ENCODE results near the gene PHACTR3.

PHACTR3 gene

DNA sequence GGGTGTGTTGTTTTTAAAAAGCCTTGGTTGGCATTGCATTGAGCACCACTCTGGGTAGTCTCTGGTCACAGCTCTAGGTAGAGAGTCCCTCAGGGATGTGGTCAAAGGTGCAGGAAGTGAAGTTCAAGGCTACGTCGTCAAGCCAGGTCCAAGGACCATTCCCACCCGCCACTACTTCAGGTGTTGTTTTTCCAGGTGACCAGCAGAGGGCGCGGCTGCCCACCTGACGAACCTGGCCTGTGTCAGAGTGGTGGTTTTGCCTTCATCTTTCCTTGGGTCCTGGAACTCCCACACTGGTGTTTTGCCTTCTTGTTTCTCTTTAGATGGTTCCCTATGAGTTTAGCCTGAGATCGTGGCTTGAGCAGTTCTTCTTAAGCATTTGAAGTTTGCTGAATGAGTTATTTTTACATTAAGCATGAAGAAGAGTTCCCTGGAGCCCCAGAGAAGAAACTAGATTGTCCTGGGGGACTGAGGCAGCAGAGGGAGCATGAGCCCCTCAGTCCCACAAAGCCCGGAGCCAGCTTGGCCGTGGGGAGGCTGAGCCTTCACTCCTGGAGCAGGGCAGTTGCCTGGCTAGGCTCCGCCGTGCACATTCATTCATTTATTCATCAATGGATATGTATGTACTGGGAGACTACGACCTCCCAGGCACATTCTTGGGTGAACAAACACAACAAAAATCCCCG is 5.6 kb upstream of the PHACTR3 start:
- Histone ChIP-seq H3K4me3 (ENCODE audit: low read length) (no peak overlapping the region), H3K36me3 (ENCODE audit: insufficient read depth, low read length) (no peaks in the 10 kb centered on the region), H3K9ac (ENCODE audit: low read depth, low read length) (no peak overlapping the region), H3K27ac (ENCODE audit: low read depth, low read length) (no peak overlapping the region), H3K27me3 (ENCODE audit: insufficient read depth, low read length) (peaks cover 57% of the 10 kb centered on the region), H3K9me3 (ENCODE audit: insufficient read depth, low read depth, low read length) (peaks cover 2% of the 10 kb centered on the region; the same call in 1 of the 2 replicates), H3K4me1 (ENCODE audit: insufficient read depth, low read length) (no peaks in the 10 kb centered on the region)
- WGBS = 33% methylated on average over 11 of the region's 13 CpGs

DNA sequence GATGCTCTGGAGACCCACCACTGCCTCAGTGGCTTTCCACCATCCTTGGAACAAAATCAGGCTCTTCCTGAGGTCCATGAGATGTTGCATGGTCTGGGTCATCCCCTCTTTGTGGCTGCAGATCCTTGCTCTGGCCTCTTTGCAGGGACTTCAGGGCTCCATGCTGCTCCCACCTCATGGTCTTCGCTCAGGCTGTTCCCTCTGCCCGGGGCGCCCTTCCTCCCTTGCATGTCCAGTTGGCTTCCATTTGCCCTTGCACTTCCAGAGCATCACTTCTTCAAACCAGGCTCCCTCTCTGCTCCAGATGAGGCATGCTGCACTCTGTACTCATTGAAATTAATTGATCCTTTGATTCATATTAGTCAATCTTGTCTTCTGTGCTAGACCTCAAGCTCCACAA is 4.4 kb upstream of the PHACTR3 start:
- H3K36me3 ChIP-seq (ENCODE audit: insufficient read depth, low read length) = no peaks in the 10 kb centered on the region
- no peaks in the 10 kb centered on the region for H3K4me1 ChIP-seq (ENCODE audit: insufficient read depth, low read length)
- H3K4me3 ChIP-seq (ENCODE audit: low read length) = no peak overlapping the region
- H3K27me3 ChIP-seq (ENCODE audit: insufficient read depth, low read length) = peaks cover 61% of the 10 kb centered on the region
- WGBS = 85% methylated on average over 3 of the region's 3 CpGs
- no peaks in the 10 kb centered on the region for H3K9me3 ChIP-seq (ENCODE audit: insufficient read depth, low read depth, low read length)
- no peak overlapping the region for H3K9ac ChIP-seq (ENCODE audit: low read depth, low read length)
- H3K27ac ChIP-seq (ENCODE audit: low read depth, low read length) = no peak overlapping the region

DNA sequence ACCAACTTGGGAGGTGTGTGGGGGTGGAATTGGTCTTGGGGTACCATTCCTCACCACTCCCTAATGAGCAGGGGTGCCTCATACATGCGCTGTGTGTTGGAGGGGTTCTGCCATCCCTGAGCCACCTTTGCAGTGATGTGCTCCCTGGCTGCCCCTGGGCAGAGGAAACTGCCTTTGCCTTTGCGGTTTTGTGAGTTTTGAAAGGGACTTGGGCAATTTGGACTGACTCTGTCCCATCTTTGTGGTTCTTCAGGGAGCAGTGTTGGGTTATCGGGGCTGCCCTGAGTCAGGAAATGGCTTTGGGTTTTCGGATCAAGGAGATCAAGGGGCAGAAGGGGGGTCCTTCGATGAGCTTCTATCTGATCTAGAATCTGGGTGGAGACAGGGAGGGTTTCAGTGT is 3.9 kb upstream of the PHACTR3 start:
- Histone ChIP-seq H3K4me1 (ENCODE audit: insufficient read depth, low read length) (no peaks in the 10 kb centered on the region), H3K27me3 (ENCODE audit: insufficient read depth, low read length) (peaks cover 67% of the 10 kb centered on the region)

DNA sequence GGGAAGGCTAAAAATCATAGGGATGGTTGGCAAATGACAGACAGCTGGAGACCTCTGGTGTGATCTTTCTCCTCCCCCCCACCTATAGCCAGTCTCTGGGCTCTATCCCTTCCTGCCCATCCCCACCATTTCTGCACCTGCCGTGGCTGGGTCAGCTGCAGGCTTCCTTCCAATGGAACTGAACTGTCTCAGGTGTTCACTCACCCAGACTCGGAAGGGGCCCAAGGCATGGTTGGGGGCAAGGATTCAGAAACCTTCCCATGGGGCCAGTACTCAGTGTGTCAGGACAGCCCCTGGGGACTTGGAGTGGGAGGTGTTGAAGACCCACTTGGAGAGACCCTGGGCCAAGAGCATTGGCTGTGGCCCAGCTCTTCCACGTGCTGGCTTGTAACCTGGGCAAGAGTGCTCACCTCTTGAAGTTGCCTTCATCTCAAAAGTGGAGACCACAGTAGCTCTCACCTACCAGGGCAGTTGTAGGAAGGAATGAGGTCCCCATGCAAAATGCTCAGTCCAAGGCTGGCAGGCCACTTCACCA is 1.7 kb upstream of the PHACTR3 start:
- H3K4me1 ChIP-seq (ENCODE audit: insufficient read depth, low read length) = no peaks in the 10 kb centered on the region
- no peaks in the 10 kb centered on the region for H3K36me3 ChIP-seq (ENCODE audit: insufficient read depth, low read length)
- H3K9me3 ChIP-seq (ENCODE audit: insufficient read depth, low read depth, low read length) = no peaks in the 10 kb centered on the region
- no peak overlapping the region for H3K4me3 ChIP-seq (ENCODE audit: low read length)
- no peak overlapping the region for H3K9ac ChIP-seq (ENCODE audit: low read depth, low read length)
- no peak overlapping the region for H3K27ac ChIP-seq (ENCODE audit: low read depth, low read length)
- H3K27me3 ChIP-seq (ENCODE audit: insufficient read depth, low read length) = peaks cover 83% of the 10 kb centered on the region
- 71% methylated on average over 3 of the region's 3 CpGs for WGBS

More for the DNA sequence above, 3.9 kb upstream of the PHACTR3 start:
- Histone ChIP-seq H3K4me3 (ENCODE audit: low read length) (no peak overlapping the region), H3K27ac (ENCODE audit: low read depth, low read length) (no peak overlapping the region), H3K9ac (ENCODE audit: low read depth, low read length) (no peak overlapping the region), H3K36me3 (ENCODE audit: insufficient read depth, low read length) (no peaks in the 10 kb centered on the region), H3K9me3 (ENCODE audit: insufficient read depth, low read depth, low read length) (no peaks in the 10 kb centered on the region)
- 84% methylated on average over 5 of the region's 5 CpGs for WGBS

DNA sequence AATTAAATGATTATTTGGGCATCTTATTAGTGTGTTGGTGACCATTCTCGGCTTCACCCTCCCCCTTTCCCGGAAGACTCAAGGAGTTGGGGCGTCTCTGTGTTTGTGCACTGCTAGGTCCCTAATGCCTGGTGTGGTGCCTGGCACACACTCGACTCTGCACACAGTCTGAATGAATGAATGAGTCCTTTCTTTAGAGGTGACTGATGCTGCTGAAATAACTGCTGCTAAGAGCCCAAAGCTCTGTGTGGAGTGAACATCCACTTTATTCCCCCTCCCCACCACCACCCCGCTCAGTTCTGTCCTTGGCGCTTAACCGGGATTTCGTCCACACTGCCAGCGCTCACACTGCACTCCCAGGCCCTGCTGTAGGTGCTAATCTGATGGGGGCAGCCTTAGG is 1.2 kb upstream of the PHACTR3 start:
- no peak overlapping the region for H3K27ac ChIP-seq (ENCODE audit: low read depth, low read length)
- no peaks in the 10 kb centered on the region for H3K4me1 ChIP-seq (ENCODE audit: insufficient read depth, low read length)
- no peaks in the 10 kb centered on the region for H3K9me3 ChIP-seq (ENCODE audit: insufficient read depth, low read depth, low read length)
- no peak overlapping the region for H3K9ac ChIP-seq (ENCODE audit: low read depth, low read length)
- peaks cover 86% of the 10 kb centered on the region for H3K27me3 ChIP-seq (ENCODE audit: insufficient read depth, low read length)
- 87% methylated on average over 9 of the region's 9 CpGs for WGBS
- H3K36me3 ChIP-seq (ENCODE audit: insufficient read depth, low read length) = no peaks in the 10 kb centered on the region
- no peak overlapping the region for H3K4me3 ChIP-seq (ENCODE audit: low read length)

DNA sequence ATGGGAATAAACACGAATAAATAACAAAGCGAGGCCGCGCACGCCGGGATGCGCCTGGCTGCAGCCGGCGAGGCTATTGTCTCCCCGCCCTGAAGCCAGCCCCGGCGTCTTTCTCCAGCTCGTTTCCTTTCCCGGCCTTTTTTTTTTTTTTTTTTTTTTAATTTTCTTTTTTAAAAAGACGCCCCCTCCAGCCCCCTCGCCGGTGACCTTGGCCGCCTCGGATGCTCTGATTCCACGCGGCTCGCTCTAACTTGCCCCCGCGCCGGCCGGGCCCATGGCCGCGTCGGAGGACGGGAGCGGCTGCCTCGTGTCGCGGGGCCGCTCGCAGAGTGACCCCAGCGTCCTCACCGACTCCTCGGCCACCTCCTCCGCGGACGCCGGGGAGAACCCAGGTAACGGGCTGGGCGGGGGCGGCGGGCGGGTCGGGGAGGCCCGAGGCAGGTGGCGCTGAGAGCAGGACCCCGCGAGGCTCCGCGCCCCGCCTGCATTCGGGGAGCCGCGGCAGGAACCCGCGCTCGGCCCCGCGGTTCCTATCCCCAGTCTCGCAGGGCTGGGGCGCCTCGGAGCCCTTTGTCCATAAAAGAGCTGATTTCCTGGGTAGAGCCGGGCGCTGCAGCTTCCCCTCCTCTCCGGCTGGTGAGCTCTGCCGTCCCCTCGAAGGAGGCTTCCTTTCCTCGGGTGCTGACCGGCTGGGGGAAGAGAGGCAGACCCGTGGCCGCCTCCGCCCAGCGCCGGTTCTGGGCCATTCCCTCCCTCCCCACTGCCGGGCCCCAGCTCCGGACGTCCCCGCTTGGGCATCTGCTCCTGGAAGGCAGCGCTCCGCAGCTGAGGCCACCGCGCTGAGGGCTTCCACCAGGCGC is 631 bp downstream of the PHACTR3 start:
- H3K27ac ChIP-seq (ENCODE audit: low read depth, low read length) = no peak overlapping the region
- H3K4me1 ChIP-seq (ENCODE audit: insufficient read depth, low read length) = no peaks in the 10 kb centered on the region
- no peaks in the 10 kb centered on the region for H3K36me3 ChIP-seq (ENCODE audit: insufficient read depth, low read length)
- WGBS = 56% methylated on average over 88 of the region's 88 CpGs
- peaks cover 91% of the 10 kb centered on the region for H3K27me3 ChIP-seq (ENCODE audit: insufficient read depth, low read length)
- H3K4me3 ChIP-seq (ENCODE audit: low read length) = peak overlapping the region; percentile 37
- peak overlapping the region; percentile 47; the same call in 1 of the 2 replicates for H3K9ac ChIP-seq (ENCODE audit: low read depth, low read length)
- H3K9me3 ChIP-seq (ENCODE audit: insufficient read depth, low read depth, low read length) = no peaks in the 10 kb centered on the region; the same call in 1 of the 2 replicates

DNA sequence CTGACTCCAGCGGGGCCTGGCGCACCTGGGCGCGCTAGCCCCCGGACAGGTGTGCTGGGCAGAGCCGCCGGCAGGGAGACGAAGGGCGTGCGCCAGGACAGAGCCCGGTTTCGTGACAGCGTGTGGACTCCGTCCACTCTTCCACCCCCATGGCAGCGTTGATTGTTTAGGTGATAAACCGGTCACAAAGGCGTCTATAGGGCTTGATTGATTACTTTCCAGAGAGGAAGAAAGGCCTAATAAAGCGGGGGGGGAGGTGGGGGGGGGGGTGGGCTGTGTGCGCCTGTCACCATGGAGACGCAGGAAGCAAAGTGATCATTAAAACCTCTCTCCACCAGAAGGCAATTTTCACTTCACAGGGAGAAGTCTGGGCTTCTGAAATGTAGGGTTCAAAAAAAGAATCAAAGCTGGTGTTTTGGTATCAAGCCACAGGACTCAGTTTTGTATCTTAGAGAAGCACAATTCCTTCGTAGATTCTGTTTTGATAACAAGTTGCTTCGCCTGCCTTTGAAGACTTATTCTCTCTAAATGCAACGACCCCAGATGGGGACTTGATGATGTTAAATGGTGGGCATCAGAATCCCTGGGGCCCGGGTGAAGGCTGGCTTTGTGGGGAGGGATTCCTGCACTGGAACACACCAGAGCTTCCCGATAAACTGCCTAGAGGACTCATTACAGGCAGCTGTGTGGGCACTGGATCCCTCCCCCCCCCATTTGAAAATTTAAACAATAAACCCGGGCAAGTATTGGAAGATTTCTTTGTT is 1.4 kb downstream of the PHACTR3 start:
- H3K27ac ChIP-seq (ENCODE audit: low read depth, low read length) = no peak overlapping the region
- H3K36me3 ChIP-seq (ENCODE audit: insufficient read depth, low read length) = no peaks in the 10 kb centered on the region
- 66% methylated on average over 22 of the region's 26 CpGs for WGBS
- H3K9ac ChIP-seq (ENCODE audit: low read depth, low read length) = 0 out of 2 replicates have a peak overlapping the region, but pooled peaks have one; percentile 47
- peak overlapping the region; percentile 37 for H3K4me3 ChIP-seq (ENCODE audit: low read length)
- H3K27me3 ChIP-seq (ENCODE audit: insufficient read depth, low read length) = peaks cover 86% of the 10 kb centered on the region
- no peaks in the 10 kb centered on the region for H3K4me1 ChIP-seq (ENCODE audit: insufficient read depth, low read length)
- peaks cover 6% of the 10 kb centered on the region; the same call in 1 of the 2 replicates for H3K9me3 ChIP-seq (ENCODE audit: insufficient read depth, low read depth, low read length)

DNA sequence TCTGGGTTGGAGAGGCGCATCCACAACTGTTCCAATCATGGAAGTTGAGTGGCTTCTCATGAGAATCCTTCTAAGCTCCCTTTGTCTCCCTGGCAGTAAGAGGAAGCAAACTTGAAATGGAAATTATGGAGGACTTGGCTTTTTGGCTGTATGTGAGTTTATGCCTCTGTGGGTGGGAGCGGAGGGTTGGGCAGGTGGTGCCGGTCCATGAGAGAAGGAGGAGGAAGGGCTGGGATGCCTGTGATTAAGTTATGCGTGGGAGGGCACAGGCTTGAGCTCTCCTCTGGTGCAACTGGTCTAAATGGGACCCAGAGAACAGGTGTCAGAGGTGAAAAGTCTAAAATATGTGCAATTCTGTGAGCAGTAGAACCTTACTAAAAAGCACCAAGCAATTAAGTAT is 2.2 kb downstream of the PHACTR3 start:
- Histone ChIP-seq H3K4me1 (ENCODE audit: insufficient read depth, low read length) (no peaks in the 10 kb centered on the region), H3K36me3 (ENCODE audit: insufficient read depth, low read length) (no peaks in the 10 kb centered on the region), H3K4me3 (ENCODE audit: low read length) (no peak overlapping the region), H3K9me3 (ENCODE audit: insufficient read depth, low read depth, low read length) (peaks cover 6% of the 10 kb centered on the region; the same call in 1 of the 2 replicates), H3K27ac (ENCODE audit: low read depth, low read length) (no peak overlapping the region), H3K27me3 (ENCODE audit: insufficient read depth, low read length) (peaks cover 79% of the 10 kb centered on the region), H3K9ac (ENCODE audit: low read depth, low read length) (no peak overlapping the region)
- 80% methylated on average over 4 of the region's 4 CpGs for WGBS

DNA sequence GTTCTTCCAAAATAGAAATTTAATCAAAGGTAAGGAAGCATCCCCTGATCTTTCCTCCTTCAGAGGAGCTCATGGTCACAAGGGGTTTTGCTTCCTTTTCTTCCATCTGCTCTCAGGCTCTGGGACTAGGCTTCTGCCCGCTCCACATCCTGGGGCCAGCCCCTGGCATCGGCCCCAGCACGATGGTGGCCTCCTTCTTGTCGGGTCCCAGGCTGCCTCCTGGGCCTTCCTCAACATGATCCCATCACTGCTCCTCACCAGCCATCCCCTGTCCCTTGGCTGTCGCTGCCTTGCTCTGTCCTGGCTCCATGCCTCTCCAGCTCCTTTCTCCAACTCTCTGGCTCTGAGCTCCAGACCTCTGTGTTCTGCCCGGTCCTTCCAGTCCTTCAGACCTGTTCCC is 4.1 kb downstream of the PHACTR3 start:
- no peak overlapping the region for H3K27ac ChIP-seq (ENCODE audit: low read depth, low read length)
- H3K36me3 ChIP-seq (ENCODE audit: insufficient read depth, low read length) = no peaks in the 10 kb centered on the region
- no peak overlapping the region for H3K9ac ChIP-seq (ENCODE audit: low read depth, low read length)
- peaks cover 60% of the 10 kb centered on the region for H3K27me3 ChIP-seq (ENCODE audit: insufficient read depth, low read length)
- no peaks in the 10 kb centered on the region for H3K4me1 ChIP-seq (ENCODE audit: insufficient read depth, low read length)
- H3K9me3 ChIP-seq (ENCODE audit: insufficient read depth, low read depth, low read length) = peaks cover 8% of the 10 kb centered on the region; the same call in 1 of the 2 replicates
- H3K4me3 ChIP-seq (ENCODE audit: low read length) = no peak overlapping the region
- 85% methylated on average over 6 of the region's 6 CpGs for WGBS

DNA sequence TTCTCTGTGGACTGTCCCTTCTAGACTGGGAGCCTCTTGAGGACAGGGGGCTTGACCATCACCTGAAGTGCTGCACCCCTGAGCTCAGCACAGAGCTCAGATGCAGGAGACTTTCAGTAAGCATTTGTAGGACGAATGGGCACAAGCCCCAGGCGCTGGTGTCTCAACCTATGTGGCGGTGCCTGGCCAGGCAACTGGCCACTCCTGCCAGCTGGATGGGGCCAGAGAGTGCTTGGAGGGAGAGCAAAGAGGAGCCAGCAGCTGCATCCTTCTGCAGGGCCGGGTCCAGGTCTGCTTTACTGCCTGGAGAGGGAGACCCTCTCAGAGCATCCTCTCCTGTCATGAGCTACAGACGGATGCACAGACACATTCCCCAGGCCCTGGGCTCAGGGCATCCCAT is 4.5 kb downstream of the PHACTR3 start:
- no peaks in the 10 kb centered on the region for H3K4me1 ChIP-seq (ENCODE audit: insufficient read depth, low read length)
- H3K4me3 ChIP-seq (ENCODE audit: low read length) = no peak overlapping the region
- no peak overlapping the region for H3K27ac ChIP-seq (ENCODE audit: low read depth, low read length)
- no peaks in the 10 kb centered on the region for H3K36me3 ChIP-seq (ENCODE audit: insufficient read depth, low read length)
- H3K9ac ChIP-seq (ENCODE audit: low read depth, low read length) = no peak overlapping the region
- 82% methylated on average over 5 of the region's 5 CpGs for WGBS
- H3K9me3 ChIP-seq (ENCODE audit: insufficient read depth, low read depth, low read length) = peaks cover 8% of the 10 kb centered on the region; the same call in 1 of the 2 replicates
- peaks cover 56% of the 10 kb centered on the region for H3K27me3 ChIP-seq (ENCODE audit: insufficient read depth, low read length)
